GM18870 (cell line): ENCODE results near the gene ITGB2.

Source experiments
- ATAC-seq: cut with Tn5 transposase; IDR thresholded peaks from one replicate; pipeline ENCODE4 v1.9.1; 2021; ENCODE audit warnings: moderate library complexity; ENCODE audit not compliant: unreplicated experiment

Gene ITGB2

GRCh38 chr21:44898851-44899767 lies 21.6 kb downstream of the ITGB2 start:
- no peak for ATAC-seq

- no peak for ATAC-seq
These were observed 22.6 kb downstream of the ITGB2 start for GRCh38 chr21:44898011-44898488.

GRCh38 chr21:44897326-44898010 lies 23.2 kb downstream of the ITGB2 start:
- no peak for ATAC-seq

GRCh38 chr21:44896561-44897286 lies 24.0 kb downstream of the ITGB2 start:
- ATAC-seq, result no peak

GRCh38 chr21:44895859-44896258 lies 24.8 kb downstream of the ITGB2 start:
- no peak for ATAC-seq

GRCh38 chr21:44894687-44895302 lies 25.9 kb downstream of the ITGB2 start:
- no peak for ATAC-seq

- no peak for ATAC-seq
These were observed 26.6 kb downstream of the ITGB2 start for GRCh38 chr21:44893948-44894656.

GRCh38 chr21:44893278-44893556 lies 27.5 kb downstream of the ITGB2 start:
- no peak for ATAC-seq

GRCh38 chr21:44892536-44893277 lies 28.0 kb downstream of the ITGB2 start:
- ATAC-seq, result no peak

GRCh38 chr21:44892095-44892494 lies 28.6 kb downstream of the ITGB2 start:
- ATAC-seq, result no peak

- ATAC-seq, result no peak
These were observed 29.1 kb downstream of the ITGB2 start for GRCh38 chr21:44891631-44892031.

- ATAC-seq, result no peak
These were observed 29.6 kb downstream of the ITGB2 start for GRCh38 chr21:44890961-44891541.

GRCh38 chr21:44890338-44890931 lies 30.3 kb downstream of the ITGB2 start:
- no peak for ATAC-seq

GRCh38 chr21:44889625-44890337 lies 30.9 kb downstream of the ITGB2 start:
- no peak for ATAC-seq

GRCh38 chr21:44888581-44889550 lies 31.8 kb downstream of the ITGB2 start:
- ATAC-seq, result no peak

GRCh38 chr21:44887807-44888580 lies 32.7 kb downstream of the ITGB2 start:
- no peak for ATAC-seq
